ENCODE data around the gene WAPL. TPM values are rescaled to one million over a fixed set of nuclear protein-coding genes. Genes with fewer than 3 reads are reported as not detected.
A peak's percentile ranks its signal among the peaks of the same experiment; 100 is the strongest.

Gene WAPL
- total and polyA plus RNA-seq, 2 of the 13 experiments (the other 11 are each of a cell fraction or from before 2014, with no cell fraction given) = 13.2 to 43.5 TPM

GRCh38 chr10:86399879-86400704 is 121.5 kb downstream of the WAPL start (continued):
- TF ChIP-seq CREBL2 (CRISPR knock-in tag; IDR thresholded peaks at IDR 0.05; ENCODE audit: borderline replicate concordance) (no peak; the same call in 1 of the 2 replicates), ZNF691 (CRISPR knock-in tag; IDR thresholded peaks at IDR 0.05; ENCODE audit: borderline replicate concordance, low read depth) (0 out of 2 replicates have a peak, but pooled peaks have one; percentile 54), MAX (IDR thresholded peaks at IDR 0.05) (peak; percentile 60), ZMYM4 (CRISPR knock-in tag; IDR thresholded peaks at IDR 0.05) (peak; percentile 88), ZNF512 (CRISPR knock-in tag; IDR thresholded peaks at IDR 0.05) (peak; percentile 15; the same call in 1 of the 2 replicates), EEA1 (CRISPR knock-in tag; IDR thresholded peaks at IDR 0.05; ENCODE audit: borderline replicate concordance) (peak; percentile 69; the same call in 1 of the 2 replicates), ETS1 (CRISPR knock-in tag; IDR thresholded peaks at IDR 0.05) (no peak), ZBTB38 (CRISPR knock-in tag; IDR thresholded peaks at IDR 0.05) (peak; percentile 87), ZNF30 (CRISPR knock-in tag; IDR thresholded peaks at IDR 0.05) (no peak), ZNF564 (CRISPR knock-in tag; IDR thresholded peaks at IDR 0.05) (peak; percentile 94), ZNF672 (CRISPR knock-in tag; IDR thresholded peaks at IDR 0.05) (no peak), E2F5 (CRISPR knock-in tag; conservative IDR thresholded peaks at IDR 0.05) (0 out of 2 replicates have a peak, but pooled peaks have one; percentile 50), ZNF503 (CRISPR knock-in tag; IDR thresholded peaks at IDR 0.05) (peak; percentile 73), DPF2 (CRISPR knock-in tag; IDR thresholded peaks at IDR 0.05; ENCODE audit: borderline replicate concordance, low read depth) (no peak), ZNF782 (CRISPR knock-in tag; IDR thresholded peaks at IDR 0.05; ENCODE audit: borderline replicate concordance) (peak; percentile 28; the same call in 1 of the 2 replicates), UBTF (CRISPR knock-in tag; IDR thresholded peaks at IDR 0.05) (peak; percentile 98), GABPB1 (CRISPR knock-in tag; IDR thresholded peaks at IDR 0.05) (peak; percentile 86), ZNF329 (CRISPR knock-in tag; IDR thresholded peaks at IDR 0.05; ENCODE audit: low read depth) (0 out of 2 replicates have a peak, but pooled peaks have one; percentile 63)
